ENCODE results near the gene NUPR2.
"Not testable (repeated sequence)": the region's sequence is repeated elsewhere in the genome, so short reads cannot be mapped to it uniquely, and the experiment has no call there.

The NUPR2 gene

DNA sequence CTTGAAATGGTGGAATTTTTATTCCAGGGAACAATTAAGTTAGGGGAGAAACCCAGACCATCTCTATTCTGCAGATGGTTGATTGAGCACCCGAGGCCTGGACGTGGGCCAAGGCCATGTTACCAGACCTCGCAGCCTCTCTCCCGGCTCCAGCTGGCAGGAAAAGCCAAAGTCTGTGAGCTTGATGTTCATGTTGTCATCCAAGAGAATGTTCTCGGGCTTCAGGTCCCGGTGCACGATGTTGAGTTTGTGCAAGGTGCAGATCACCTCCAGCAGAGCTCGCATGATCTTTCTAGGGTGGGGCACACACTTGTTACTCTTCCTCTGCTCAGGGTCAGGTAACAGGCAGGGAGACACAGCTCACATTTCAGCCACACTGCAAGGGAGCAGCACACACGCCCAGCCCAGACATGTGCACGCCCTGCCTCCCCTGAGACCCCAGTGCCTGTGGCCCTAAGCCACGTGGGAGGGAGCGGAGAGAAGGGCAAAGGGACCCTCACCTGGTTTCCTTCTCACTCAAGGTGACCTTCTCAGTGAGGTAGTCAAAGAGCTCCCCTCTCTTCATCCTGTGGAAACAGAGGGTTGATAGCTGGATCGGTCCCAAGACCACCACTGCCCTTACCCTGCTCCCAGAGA, 32.9 kb downstream of the NUPR2 start:
- DNase-seq = no peak

DNA sequence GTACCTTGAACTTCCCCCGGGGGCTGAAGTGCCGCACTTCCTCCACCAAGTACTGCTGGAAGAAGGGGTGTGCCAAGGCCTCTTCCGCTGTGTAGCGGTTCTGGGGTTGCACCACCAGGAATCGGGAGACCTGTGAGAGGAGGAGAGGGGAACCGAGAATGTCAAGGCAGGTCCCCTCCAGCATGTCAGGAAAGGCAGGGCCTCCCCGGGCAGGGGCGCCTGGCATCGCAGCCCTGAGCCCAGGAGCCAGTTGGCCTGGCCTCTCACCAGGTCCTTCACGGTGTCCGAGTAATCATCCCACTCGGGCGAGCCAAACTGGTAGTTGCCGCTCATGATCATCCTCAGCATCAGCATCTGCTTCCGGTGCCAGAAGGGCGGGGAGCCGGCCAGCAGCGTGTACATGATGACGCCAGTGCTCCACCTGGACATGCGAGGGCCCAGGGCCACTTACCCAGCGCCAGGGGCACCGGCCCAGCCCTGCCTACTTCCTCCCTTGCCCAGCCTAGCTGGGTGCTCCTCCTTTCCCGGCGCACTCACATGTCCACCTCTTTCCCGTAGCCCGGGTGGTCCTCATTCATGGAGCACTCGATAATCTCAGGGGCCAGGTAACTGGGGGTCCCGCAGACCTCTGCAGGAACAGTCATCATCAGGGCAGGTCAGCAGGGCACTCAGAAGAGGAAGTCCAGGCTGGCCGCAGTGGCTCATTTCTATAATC, 34.4 kb downstream of the NUPR2 start:
- DNase-seq = no peak

GRCh38 chr7:56080726-56081435, 35.3 kb downstream of the NUPR2 start:
- DNase-seq = not testable (repeated sequence)

DNA sequence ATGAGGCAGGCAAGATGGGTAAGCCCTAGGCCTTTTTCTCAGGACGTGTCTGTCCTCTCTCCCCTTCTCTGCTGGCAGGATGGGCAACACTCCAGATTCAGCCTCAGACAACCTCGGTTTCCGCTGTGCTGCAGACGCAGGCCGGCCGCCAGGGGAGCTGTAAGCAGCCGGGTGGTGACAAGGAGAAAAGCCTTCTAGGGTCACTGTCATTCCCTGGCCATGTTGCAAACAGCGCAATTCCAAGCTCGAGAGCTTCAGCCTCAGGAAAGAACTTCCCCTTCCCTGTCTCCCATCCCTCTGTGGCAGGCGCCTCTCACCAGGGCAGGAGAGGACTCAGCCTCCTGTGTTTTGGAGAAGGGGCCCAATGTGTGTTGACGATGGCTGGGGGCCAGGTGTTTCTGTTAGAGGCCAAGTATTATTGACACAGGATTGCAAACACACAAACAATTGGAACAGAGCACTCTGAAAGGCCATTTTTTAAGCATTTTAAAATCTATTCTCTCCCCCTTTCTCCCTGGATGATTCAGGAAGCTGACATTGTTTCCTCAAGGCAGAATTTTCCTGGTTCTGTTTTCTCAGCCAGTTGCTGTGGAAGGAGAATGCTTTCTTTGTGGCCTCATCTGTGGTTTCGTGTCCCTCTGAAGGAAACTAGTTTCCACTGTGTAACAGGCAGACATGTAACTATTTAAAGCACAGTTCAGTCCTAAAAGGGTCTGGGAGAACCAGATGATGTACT, 36.6 kb downstream of the NUPR2 start:
- no peak for DNase-seq

DNA sequence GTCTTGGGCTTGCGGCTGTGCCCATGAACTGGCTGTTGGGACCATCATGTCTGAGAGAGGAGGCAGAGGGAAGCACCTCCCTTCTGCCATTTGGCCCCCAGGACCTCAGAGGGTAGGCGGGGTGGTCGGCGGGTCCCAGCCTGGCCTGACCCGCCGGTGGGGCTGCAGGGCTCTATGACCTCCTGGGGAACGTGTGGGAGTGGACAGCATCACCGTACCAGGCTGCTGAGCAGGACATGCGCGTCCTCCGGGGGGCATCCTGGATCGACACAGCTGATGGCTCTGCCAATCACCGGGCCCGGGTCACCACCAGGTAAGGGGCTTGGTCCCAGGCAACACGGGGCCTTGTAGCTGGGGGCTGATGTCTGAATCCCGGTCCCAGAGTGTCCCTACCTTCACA, 38.0 kb downstream of the NUPR2 start:
- no peak for DNase-seq

GRCh38 chr7:56077681-56078080, 38.5 kb downstream of the NUPR2 start:
- no peak for DNase-seq

- DNase-seq = peak; percentile 56
These were observed 41.8 kb downstream of the NUPR2 start for GRCh38 chr7:56074371-56074791.

GRCh38 chr7:56066376-56066775, 49.8 kb downstream of the NUPR2 start:
- DNase-seq = not testable (repeated sequence)
